ENCODE measurements around the gene CSNK1D.

CSNK1D gene

GRCh38 chr17:82273327-82274133, at the start of gene CSNK1D:
TSS of gene CSNK1D (minus strand) at chr17:82273700. CDS start at chr17:82273381, 319 bp downstream.
- in situ Hi-C loops (cut with HindIII; ENCODE audit: low pct_ligation_motif_present, low pct_unique_long_range_greater_than_20kb, low sequenced_read_pairs), result no loop called here
- peak; percentile 85 for DNase-seq

GRCh38 chr17:82322526-82323453, 49.3 kb upstream of the CSNK1D start:
- DNase-seq, result no peak
- in situ Hi-C loops (cut with HindIII; ENCODE audit: low pct_ligation_motif_present, low pct_unique_long_range_greater_than_20kb, low sequenced_read_pairs), result no loop called here

GRCh38 chr17:82321947-82322466, 48.5 kb upstream of the CSNK1D start:
- no peak for DNase-seq
- in situ Hi-C loops (cut with HindIII; ENCODE audit: low pct_ligation_motif_present, low pct_unique_long_range_greater_than_20kb, low sequenced_read_pairs), result no loop called here

- peak; percentile 31 for DNase-seq
- in situ Hi-C loops (cut with HindIII; ENCODE audit: low pct_ligation_motif_present, low pct_unique_long_range_greater_than_20kb, low sequenced_read_pairs), result no loop called here
These were observed 47.7 kb upstream of the CSNK1D start for GRCh38 chr17:82320956-82321927.

- in situ Hi-C loops (cut with HindIII; ENCODE audit: low pct_ligation_motif_present, low pct_unique_long_range_greater_than_20kb, low sequenced_read_pairs), result no loop called here
- DNase-seq, result no peak
These were observed 46.8 kb upstream of the CSNK1D start for GRCh38 chr17:82320140-82320840.

GRCh38 chr17:82319619-82320062, 46.1 kb upstream of the CSNK1D start:
- in situ Hi-C loops (cut with HindIII; ENCODE audit: low pct_ligation_motif_present, low pct_unique_long_range_greater_than_20kb, low sequenced_read_pairs), result no loop called here
- DNase-seq, result no peak

GRCh38 chr17:82318772-82319606, 45.5 kb upstream of the CSNK1D start:
- DNase-seq, result no peak
- in situ Hi-C loops (cut with HindIII; ENCODE audit: low pct_ligation_motif_present, low pct_unique_long_range_greater_than_20kb, low sequenced_read_pairs), result no loop called here

GRCh38 chr17:82318169-82318498, 44.6 kb upstream of the CSNK1D start:
- no peak for DNase-seq
- in situ Hi-C loops (cut with HindIII; ENCODE audit: low pct_ligation_motif_present, low pct_unique_long_range_greater_than_20kb, low sequenced_read_pairs), result no loop called here

GRCh38 chr17:82317394-82318168, 44.1 kb upstream of the CSNK1D start, which contains the start of gene CD7:
TSS of gene CD7 (minus strand) at chr17:82317608. CDS start at chr17:82317495, 113 bp downstream.
- in situ Hi-C loops (cut with HindIII; ENCODE audit: low pct_ligation_motif_present, low pct_unique_long_range_greater_than_20kb, low sequenced_read_pairs), result no loop called here
- DNase-seq, result no peak

GRCh38 chr17:82316651-82317393, 43.3 kb upstream of the CSNK1D start:
- DNase-seq, result no peak
- in situ Hi-C loops (cut with HindIII; ENCODE audit: low pct_ligation_motif_present, low pct_unique_long_range_greater_than_20kb, low sequenced_read_pairs), result no loop called here

GRCh38 chr17:82315703-82316358, 42.3 kb upstream of the CSNK1D start:
- no peak for DNase-seq
- in situ Hi-C loops (cut with HindIII; ENCODE audit: low pct_ligation_motif_present, low pct_unique_long_range_greater_than_20kb, low sequenced_read_pairs), result no loop called here

- DNase-seq, result no peak
- in situ Hi-C loops (cut with HindIII; ENCODE audit: low pct_ligation_motif_present, low pct_unique_long_range_greater_than_20kb, low sequenced_read_pairs), result no loop called here
These were observed 41.5 kb upstream of the CSNK1D start for GRCh38 chr17:82314727-82315605.

GRCh38 chr17:82314012-82314726, 40.7 kb upstream of the CSNK1D start:
- DNase-seq, result no peak
- in situ Hi-C loops (cut with HindIII; ENCODE audit: low pct_ligation_motif_present, low pct_unique_long_range_greater_than_20kb, low sequenced_read_pairs), result no loop called here
